ENCODE measurements around the gene NBPF3. TPM values are rescaled to one million over a fixed set of nuclear protein-coding genes. Genes with fewer than 3 reads are reported as not detected.
"Not testable (repeated sequence)": the region's sequence is repeated elsewhere in the genome, so short reads cannot be mapped to it uniquely, and the experiment has no call there.

NBPF3 gene
- total RNA-seq, 1 donor from 2014 or later: 22.0 TPM

DNA sequence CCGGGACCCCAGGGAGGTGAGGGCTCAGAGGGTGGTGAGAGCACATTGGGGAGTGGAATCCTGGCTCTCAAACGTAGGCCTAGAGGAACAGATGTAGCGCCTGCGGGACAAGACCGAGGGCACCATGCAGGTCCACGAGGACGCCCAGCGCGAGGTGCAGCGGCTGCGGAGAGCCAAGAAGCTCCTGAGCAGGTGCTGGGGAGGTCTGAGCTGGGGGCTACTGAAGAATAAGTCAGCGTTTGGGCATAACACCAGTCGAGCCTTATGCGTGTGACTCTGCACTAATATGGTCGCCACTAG lies 2.6 kb upstream of the NBPF3 start:
- TF ChIP-seq, protein P1, sequence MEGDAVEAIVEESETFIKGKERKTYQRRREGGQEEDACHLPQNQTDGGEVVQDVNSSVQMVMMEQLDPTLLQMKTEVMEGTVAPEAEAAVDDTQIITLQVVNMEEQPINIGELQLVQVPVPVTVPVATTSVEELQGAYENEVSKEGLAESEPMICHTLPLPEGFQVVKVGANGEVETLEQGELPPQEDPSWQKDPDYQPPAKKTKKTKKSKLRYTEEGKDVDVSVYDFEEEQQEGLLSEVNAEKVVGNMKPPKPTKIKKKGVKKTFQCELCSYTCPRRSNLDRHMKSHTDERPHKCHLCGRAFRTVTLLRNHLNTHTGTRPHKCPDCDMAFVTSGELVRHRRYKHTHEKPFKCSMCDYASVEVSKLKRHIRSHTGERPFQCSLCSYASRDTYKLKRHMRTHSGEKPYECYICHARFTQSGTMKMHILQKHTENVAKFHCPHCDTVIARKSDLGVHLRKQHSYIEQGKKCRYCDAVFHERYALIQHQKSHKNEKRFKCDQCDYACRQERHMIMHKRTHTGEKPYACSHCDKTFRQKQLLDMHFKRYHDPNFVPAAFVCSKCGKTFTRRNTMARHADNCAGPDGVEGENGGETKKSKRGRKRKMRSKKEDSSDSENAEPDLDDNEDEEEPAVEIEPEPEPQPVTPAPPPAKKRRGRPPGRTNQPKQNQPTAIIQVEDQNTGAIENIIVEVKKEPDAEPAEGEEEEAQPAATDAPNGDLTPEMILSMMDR (IDR thresholded peaks at IDR 0.05): no peak
- TF ChIP-seq EZH2phosphoT487 (IDR thresholded peaks at IDR 0.05) (no peak), EZH2 (IDR thresholded peaks at IDR 0.05) (no peak)
- DNase-seq (ENCODE audit: low spot score): no peak
- H3K9me3 ChIP-seq (ENCODE audit: low read depth): no peaks in the 10 kb centered on the region
- peak overlapping the region; percentile 85 for H2AFZ ChIP-seq (replicated peaks)
- Mint-ChIP-seq H3K27ac (no peak overlapping the region), H3K4me1 (peaks cover 18% of the 10 kb centered on the region), H3K9me3 (peaks cover 2% of the 10 kb centered on the region), H3K4me3 (no peak overlapping the region), H3K36me3 (no peaks in the 10 kb centered on the region), H3K27me3 (ENCODE audit: insufficient read depth, low read depth) (peaks cover 7% of the 10 kb centered on the region)
- H4K20me1 ChIP-seq (ENCODE audit: low read depth): peaks cover 3% of the 10 kb centered on the region
- H3K36me3 ChIP-seq: no peaks in the 10 kb centered on the region
- H3K9ac ChIP-seq: no peak overlapping the region
- H3K4me3 ChIP-seq: peak overlapping the region; percentile 42
- H3K27ac ChIP-seq: no peak overlapping the region
- H3K79me2 ChIP-seq (ENCODE audit: low read depth): peaks cover 15% of the 10 kb centered on the region
- H3F3A ChIP-seq (ENCODE audit: low read depth): peaks cover 4% of the 10 kb centered on the region
- peaks cover 32% of the 10 kb centered on the region for H3K27me3 ChIP-seq
- peak overlapping the region; percentile 78 for H3K4me2 ChIP-seq
- peaks cover 5% of the 10 kb centered on the region for H3K4me1 ChIP-seq

DNA sequence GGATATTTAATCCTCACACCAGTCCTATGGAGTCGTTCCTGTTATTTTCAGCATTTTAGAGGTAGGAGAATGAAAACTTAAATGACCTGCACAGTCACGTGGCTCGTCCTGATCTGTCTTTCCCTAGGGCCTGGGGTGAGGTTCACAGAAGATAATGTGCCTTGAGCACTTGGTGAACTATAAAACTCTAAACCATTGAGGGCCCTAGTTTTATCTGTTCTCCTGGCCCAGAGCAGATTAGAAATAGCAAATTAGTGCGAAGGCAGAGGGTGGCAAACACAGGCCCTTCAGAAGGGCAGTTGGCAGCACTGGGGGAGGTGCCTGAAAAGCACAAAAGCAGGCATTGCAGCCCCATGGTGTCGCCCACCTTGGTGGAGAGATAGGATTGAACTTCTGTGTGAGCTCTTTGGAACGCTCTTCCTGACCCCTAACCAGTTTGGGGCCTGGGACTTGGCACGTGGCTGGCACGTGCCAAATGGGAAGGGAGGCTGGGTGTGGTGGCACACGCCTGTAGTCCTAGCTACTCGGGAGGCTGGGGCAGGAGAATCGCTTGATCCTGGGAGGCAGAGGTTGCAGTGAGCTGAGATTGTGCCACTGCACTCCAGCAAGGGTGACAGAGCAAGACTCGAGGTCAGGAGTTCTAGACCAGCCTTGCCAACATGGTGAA lies 1.2 kb upstream of the NBPF3 start:
- peaks cover 32% of the 10 kb centered on the region for H3K27me3 ChIP-seq

DNA sequence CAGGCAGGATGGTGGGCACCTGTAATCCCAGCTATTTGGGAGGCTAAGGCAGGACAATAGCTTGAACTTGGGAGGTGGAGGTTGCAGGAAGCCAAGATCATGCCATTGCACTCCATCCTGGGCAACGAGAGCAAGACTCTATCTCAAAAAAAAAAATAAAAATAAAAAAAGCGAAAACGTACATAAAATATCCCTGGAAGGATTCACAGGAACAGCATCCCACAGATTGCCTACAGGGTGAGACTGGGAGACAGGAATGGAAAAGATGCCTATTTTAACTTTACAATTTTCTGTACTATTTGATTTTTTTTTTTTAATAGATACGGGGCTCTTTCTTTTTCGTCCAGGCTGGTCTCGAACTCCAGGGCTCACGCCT lies 604 bp upstream of the NBPF3 start:
- Histone ChIP-seq H3K4me3 (peak overlapping the region; percentile 52), H3K9me3 (ENCODE audit: low read depth) (no peaks in the 10 kb centered on the region), H3K79me2 (ENCODE audit: low read depth) (peaks cover 27% of the 10 kb centered on the region), H3K4me2 (peak overlapping the region; percentile 87), H3K9ac (no peak overlapping the region), H2AFZ (replicated peaks) (peak overlapping the region; percentile 78), H3K36me3 (no peaks in the 10 kb centered on the region), H3K27me3 (peaks cover 32% of the 10 kb centered on the region), H3K27ac (peak overlapping the region; percentile 34), H4K20me1 (ENCODE audit: low read depth) (peaks cover 4% of the 10 kb centered on the region), H3F3A (ENCODE audit: low read depth) (peaks cover 4% of the 10 kb centered on the region), H3K4me1 (peaks cover 5% of the 10 kb centered on the region)
- TF ChIP-seq, protein P1 (IDR thresholded peaks at IDR 0.05): no peak
- no peak for TF ChIP-seq EZH2 (IDR thresholded peaks at IDR 0.05)
- no peak for TF ChIP-seq EZH2phosphoT487 (IDR thresholded peaks at IDR 0.05)
- Mint-ChIP-seq H3K4me3 (peak overlapping the region; percentile 90), H3K9me3 (peaks cover 2% of the 10 kb centered on the region), H3K4me1 (peaks cover 18% of the 10 kb centered on the region), H3K27me3 (ENCODE audit: insufficient read depth, low read depth) (peaks cover 7% of the 10 kb centered on the region), H3K36me3 (peaks cover 2% of the 10 kb centered on the region), H3K27ac (peak overlapping the region; percentile 88)
- DNase-seq (ENCODE audit: low spot score): no peak

More for the DNA sequence above, 1.2 kb upstream of the NBPF3 start:
- H3K9ac ChIP-seq; H4K20me1 ChIP-seq (ENCODE audit: low read depth); H3K4me1 ChIP-seq; H3K27ac ChIP-seq; H2AFZ ChIP-seq (replicated peaks); H3K27me3 Mint-ChIP-seq (ENCODE audit: insufficient read depth, low read depth); H3K4me3 ChIP-seq; H3K9me3 ChIP-seq (ENCODE audit: low read depth); H3K36me3 Mint-ChIP-seq; H3K9me3 Mint-ChIP-seq; H3F3A ChIP-seq (ENCODE audit: low read depth); DNase-seq (ENCODE audit: low spot score); H3K27ac Mint-ChIP-seq; H3K36me3 ChIP-seq: not testable (repeated sequence)
- peak overlapping the region; percentile 87 for H3K4me2 ChIP-seq
- peaks cover 18% of the 10 kb centered on the region for H3K4me1 Mint-ChIP-seq
- peaks cover 24% of the 10 kb centered on the region for H3K79me2 ChIP-seq (ENCODE audit: low read depth)
- H3K4me3 Mint-ChIP-seq: peak overlapping the region; percentile 90

DNA sequence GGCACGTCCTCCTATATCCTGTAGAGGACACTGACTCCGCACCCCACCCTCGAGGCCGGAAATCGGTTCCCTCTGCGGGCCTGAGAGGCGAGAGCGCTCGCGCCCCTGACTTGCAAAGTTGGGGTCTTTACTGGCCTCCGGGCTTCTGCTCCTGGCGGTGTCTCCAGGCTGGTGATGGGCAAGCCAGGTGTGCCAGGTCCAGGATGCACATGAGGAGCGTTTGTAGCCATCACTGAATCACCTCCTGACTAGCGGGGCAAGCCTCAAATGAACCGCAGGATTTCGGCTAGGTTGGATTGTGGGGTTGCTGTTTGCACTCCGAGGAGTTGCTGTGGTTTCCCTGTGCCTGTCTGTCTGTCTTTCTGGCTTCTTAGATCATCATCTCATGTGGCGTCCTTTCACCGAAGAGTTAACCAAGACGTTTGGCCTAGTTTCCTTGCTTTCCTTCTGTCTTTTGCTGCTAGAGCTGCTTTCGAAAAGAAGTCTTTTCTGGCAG lies 741 bp downstream of the NBPF3 start:
- peak overlapping the region; percentile 87 for H3K4me2 ChIP-seq
- H3K27me3 ChIP-seq: peaks cover 25% of the 10 kb centered on the region
- not testable (repeated sequence) for H3K36me3 ChIP-seq; H3K4me1 ChIP-seq; H3K9me3 ChIP-seq (ENCODE audit: low read depth); H3K36me3 Mint-ChIP-seq; H3K27ac Mint-ChIP-seq; H3F3A ChIP-seq (ENCODE audit: low read depth); H4K20me1 ChIP-seq (ENCODE audit: low read depth); H3K27me3 Mint-ChIP-seq (ENCODE audit: insufficient read depth, low read depth); H3K9me3 Mint-ChIP-seq; H3K27ac ChIP-seq
- Mint-ChIP-seq H3K4me1 (peaks cover 18% of the 10 kb centered on the region), H3K4me3 (peak overlapping the region; percentile 90)
- H2AFZ ChIP-seq (replicated peaks): peak overlapping the region; percentile 30
- peak overlapping the region; percentile 36 for H3K9ac ChIP-seq
- DNase-seq (ENCODE audit: low spot score): peak; percentile 14
- peak overlapping the region; percentile 52 for H3K4me3 ChIP-seq
- H3K79me2 ChIP-seq (ENCODE audit: low read depth): peaks cover 30% of the 10 kb centered on the region

DNA sequence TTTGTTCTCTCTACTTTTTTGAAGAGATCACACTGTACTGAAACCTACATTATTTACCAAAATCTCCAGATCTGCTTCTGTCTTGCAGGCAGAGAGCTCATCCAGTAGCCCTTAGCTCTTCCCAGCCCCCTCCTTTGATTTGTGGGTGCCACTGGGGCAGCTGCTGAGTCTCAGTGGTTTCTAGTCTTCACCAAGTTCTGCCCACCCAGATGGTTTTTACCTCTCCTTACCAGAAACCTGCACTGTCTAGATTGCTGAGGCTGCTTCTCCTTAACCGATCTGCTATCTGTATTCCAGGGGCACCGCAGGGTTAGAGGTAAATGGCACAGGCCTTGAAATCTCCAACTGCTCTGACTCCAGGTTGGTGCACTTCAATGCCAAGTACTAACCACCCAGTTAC lies 6.7 kb downstream of the NBPF3 start:
- DNase-seq (ENCODE audit: low spot score); H3K4me1 Mint-ChIP-seq; H3K27me3 ChIP-seq; H3K4me2 ChIP-seq; H3K36me3 ChIP-seq; H3F3A ChIP-seq (ENCODE audit: low read depth); H3K27ac Mint-ChIP-seq; H3K9me3 ChIP-seq (ENCODE audit: low read depth); H3K4me1 ChIP-seq; H3K9ac ChIP-seq; H4K20me1 ChIP-seq (ENCODE audit: low read depth); H3K27me3 Mint-ChIP-seq (ENCODE audit: insufficient read depth, low read depth); H3K4me3 Mint-ChIP-seq; H3K27ac ChIP-seq; H3K4me3 ChIP-seq; H3K9me3 Mint-ChIP-seq; H2AFZ ChIP-seq (replicated peaks): not testable (repeated sequence)
- peaks cover 10% of the 10 kb centered on the region for H3K36me3 Mint-ChIP-seq
- peaks cover 22% of the 10 kb centered on the region for H3K79me2 ChIP-seq (ENCODE audit: low read depth)

Data from neural progenitor cell (in vitro differentiated cells).